ENCODE data around the gene CNN2.

Gene CNN2

DNA sequence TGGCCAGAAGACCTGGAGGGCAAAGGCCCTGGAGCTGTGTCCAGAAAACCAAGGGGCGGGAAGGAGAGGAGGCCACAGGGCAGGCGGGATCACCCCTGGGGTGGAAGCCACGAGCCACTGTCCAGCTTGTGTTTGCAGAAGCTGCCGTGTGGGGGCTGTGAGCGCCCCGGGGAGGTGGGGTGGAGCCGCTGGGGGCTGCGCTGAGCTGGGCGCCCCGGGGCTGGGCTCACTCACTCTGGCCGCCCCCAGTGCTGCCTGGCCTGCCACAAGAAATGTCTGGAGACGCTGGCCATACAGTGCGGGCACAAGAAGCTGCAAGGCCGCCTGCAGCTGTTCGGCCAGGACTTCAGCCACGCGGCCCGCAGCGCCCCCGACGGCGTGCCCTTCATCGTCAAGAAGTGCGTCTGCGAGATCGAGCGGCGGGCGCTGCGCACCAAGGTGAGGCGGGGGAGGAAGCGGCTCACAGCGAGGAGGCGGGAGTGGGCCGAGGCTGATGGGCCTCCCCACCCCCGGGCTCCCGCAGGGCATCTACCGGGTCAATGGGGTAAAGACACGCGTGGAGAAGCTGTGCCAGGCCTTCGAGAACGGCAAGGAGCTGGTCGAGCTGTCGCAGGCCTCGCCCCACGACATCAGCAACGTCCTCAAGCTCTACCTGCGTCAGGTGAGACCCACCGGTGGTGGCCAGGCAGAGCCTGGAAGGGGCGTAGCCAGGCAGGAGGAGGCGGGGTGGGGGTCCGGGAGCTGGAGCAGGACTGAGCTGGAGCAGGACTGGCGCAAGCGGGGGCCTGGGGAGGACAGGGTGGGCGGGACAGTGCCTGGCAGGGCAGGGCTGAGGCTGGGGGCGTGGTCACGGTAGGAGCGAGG, 55.1 kb downstream of the CNN2 start:
- DNase-seq (ENCODE audit: low read depth in 2 of 2), result no peak

DNA sequence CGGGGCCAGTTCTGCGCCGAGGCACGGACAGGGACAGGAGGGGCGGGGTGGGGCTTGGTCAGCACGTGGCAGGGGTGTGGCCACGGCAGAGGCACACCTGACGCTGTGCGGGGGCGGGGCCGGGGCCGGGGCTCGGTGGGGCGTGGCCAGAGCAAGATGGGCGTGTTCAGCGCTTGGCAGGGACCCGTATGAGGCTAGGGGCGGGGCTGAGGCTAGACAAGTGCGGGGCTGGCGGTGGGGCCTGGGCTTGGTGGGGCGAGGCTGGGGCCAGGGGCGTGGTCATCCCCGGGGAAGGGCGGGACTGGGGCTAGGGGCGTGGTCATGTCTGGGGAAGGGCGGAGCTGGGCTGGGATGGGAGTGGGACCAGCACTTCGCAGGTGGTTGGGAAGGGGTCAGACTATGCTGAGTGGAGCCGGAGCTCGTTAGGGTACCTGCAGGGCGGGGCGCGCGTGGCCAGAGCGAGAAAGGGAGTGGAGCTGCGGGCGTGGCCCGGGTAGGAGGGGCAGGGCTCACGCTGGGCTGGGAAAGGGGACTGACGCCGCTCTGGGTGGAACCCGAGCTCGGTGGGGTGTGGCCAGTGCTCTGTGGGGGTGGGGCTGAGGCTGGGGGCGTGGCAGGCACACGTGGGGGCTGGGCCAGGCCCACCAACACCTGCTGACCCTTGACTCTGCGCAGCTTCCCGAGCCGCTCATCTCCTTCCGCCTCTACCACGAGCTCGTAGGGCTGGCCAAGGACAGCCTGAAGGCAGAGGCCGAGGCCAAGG, 55.9 kb downstream of the CNN2 start:
- peak; percentile 81 to 86 for DNase-seq (ENCODE audit: low read depth in 2 of 2)

DNA sequence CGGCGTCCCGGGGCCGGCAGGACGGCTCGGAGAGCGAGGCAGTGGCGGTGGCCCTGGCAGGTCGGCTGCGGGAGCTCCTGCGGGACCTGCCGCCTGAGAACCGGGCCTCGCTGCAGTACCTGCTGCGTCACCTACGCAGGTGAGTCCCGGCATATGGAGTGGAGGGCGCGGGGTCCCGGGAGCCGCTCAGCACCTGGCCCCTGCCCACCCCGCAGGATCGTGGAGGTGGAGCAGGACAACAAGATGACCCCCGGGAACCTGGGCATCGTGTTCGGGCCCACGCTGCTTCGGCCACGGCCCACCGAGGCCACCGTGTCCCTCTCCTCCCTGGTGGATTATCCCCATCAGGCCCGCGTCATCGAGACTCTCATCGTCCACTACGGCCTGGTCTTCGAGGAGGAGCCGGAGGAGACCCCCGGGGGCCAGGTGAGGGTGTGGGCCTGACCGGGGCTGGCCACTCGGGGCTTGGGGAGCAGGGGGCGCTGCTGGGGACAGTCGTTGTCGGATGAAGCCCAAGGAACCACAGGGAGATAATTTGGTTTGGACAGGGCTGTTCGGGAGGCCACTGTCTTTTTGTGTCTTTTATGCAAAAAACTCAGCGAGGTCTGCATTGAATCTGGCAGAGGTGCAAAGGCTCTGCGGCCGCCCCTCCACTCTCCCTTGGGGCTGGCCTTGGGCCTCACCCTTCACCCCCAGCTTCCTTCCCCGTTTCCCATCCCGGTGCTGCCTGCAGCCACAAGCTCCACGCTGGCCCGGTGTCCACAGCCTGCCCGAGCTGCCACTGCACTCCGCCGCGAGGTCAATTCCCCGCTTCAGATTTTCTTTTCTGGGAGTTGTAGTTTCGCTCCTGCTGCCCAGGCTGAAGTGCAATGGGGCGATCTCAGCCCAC, 56.8 kb downstream of the CNN2 start:
- no peak for DNase-seq (ENCODE audit: low read depth in 2 of 2)

DNA sequence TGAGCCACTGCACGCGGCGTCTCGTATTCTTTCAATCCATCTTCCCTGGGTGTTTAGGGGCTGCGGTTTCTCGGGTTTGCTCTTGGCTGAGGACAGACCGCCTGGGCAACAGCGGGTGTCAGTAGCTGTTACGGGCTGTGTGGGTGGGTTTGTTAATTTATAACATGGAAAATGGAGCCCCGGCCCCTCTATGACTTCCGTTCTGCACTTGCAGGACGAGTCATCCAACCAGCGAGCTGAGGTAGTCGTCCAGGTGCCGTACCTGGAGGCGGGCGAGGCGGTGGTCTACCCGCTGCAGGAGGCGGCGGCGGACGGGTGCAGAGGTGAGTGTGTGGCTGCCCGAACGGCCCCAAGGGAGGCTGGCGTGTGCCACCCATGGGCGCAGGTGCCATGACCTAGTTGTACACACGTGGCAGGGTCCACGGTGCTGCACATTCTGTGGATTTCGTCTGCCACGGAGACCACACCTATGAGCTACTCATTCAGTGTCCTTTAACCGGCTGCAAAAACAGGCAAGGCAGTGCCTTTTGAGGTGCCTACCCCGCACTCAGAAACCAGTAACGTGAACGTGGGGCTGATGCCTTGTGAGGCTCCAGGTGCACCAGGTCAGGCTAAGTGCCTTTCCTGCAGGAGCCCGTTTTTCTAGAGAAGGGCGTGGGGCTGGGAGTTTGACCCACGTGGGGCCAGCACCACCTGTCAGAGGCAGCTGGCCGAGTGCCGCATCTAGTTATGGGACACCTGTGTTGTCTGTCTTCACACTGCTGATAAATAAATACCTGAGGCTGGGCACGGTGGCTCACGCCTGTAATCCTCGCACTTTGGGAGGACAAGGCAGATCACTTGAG, 57.8 kb downstream of the CNN2 start:
- DNase-seq (ENCODE audit: low read depth in 2 of 2), result no peak

- no peak for DNase-seq (ENCODE audit: low read depth in 2 of 2)
Measured at GRCh38 chr19:1085053-1085658, 58.7 kb downstream of the CNN2 start.

- no peak for DNase-seq (ENCODE audit: low read depth in 2 of 2)
Measured at GRCh38 chr19:1085676-1086442, 59.5 kb downstream of the CNN2 start.

DNA sequence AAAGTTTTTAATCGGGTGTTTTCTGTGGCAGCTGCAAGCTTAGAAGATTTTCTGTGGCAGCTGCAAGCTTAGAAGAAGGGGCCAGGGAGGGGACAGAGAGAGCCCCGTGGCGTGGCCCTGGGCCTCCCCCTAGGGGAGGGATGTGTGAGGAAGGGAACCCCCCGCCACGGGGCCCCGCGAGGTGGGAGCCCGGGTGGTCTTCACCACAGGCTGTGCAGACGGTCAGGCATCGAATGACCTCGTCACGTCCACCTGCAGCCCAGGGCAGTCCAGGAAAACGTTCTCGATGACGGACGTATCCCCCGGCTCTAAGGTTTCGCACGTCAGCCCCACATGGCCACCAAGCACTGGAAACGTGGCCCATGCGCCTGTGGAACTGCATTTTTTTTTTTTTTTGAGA, 60.2 kb downstream of the CNN2 start:
- no peak for DNase-seq (ENCODE audit: low read depth in 2 of 2)

DNA sequence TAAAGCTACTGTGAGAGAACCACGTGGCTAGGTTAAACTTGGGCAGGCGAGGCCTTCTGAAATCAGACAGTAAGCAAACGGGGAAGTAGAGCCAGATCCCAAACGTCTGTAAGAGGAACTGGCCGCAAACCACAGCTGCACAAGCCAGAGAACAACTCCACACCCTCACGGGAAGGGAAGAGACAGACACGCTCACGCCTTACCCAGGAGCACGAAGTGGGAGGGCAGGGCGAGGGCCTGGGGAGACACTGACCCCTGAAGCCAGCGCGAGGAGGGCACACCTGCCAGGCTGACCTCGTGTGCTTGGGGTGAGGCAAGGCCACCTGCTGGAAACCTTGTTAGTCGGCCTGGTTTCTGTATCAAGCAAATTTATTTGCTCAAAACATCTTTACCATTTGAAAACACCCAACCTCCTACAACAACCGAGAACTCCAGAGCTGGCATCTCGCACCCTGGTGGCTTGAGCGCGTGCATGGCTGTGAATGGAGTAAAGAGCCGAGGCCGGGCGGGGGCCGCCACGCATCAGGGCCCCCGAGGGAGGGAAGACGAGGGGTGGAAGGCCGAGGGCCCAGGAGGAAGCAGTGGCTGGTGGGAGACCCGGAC, 61.5 kb downstream of the CNN2 start:
- DNase-seq (ENCODE audit: low read depth in 2 of 2), result no peak

DNA sequence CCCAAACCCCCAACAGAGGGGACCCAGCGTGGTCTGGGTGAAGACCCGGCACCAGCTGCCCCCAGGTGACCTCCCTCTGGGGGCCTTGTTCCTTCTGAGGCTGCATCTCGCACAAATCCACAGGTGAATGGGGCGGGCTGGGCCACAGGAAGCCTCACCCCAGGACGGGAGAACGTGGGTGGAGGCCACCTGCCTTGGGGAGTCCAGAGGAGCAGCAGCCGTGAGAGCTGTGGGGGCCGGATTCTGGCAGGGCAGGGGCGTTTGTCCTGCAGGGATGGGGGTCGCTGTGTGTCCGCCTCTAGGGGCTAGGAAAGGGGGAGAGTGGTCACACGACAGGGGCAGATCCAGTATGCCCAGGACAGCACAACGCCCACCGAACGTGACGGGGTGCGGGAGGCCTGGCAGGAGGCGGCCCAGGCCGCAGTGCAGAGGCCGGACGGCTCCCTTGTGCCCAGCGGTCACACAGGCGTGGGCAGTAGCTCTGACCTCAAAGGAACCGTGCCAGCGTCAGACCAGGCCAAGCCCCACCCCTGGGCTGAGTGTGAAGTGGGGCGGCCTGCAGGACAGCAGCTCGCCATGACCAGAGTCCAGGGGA, 62.1 kb downstream of the CNN2 start:
- DNase-seq (ENCODE audit: low read depth in 2 of 2), result no peak
